ENCODE results near the gene SLC12A6. TPM values are rescaled to one million over a fixed set of nuclear protein-coding genes. Genes with fewer than 3 reads are reported as not detected.

The SLC12A6 gene
- total RNA-seq, 4 donors from 2014 or later, result 32.6 to 47.8 (median 42.1) TPM

DNA sequence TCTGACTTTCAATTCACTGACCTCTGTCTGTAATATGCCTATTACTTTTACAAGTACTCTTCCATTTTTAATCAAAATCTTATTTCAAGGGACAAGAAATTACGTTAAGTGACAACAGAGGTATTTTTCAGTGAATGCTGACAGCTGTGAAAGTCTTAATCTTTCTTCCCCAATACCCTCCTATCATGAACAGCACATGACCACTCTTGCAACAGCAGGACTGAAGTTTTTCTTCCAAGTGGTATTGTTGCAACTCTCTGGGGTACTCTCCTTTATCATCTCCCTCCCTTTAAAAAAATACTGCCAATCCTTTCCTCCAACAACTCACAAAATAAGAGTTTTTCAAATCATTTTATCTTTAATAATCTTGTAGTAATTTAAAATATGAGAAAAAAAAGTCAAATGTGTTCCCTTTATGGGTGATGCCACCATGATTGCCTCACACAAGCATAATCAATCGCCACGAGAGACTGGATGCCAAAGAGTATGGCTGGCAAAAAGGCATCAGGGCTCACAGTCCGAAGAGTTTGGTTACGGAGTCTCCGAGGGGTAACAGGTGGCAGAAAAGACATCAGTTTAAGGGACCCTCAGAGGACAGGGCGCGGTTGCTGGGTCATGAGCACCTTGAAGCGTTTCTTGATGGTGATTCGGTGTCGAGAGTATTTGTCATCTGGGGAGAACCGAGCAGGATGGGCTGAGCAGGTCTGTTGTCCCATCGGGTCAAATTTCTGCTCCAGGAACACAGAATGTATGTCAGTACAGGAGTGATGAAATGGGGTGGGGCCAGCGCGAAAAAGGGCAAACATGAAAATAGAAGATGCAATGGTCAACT, 4.0 kb upstream of the SLC12A6 start:
- Histone ChIP-seq H3K4me3 (replicated peaks in 1 of 3) (peak overlapping the region in 1 of 3 donors; percentile 46), H3K27ac (no peak overlapping the region), H3K36me3 (peaks cover 0 to 11% of the 10 kb centered on the region in 2 donors), H3K9me3 (no peaks in the 10 kb centered on the region), H3K27me3 (no peaks in the 10 kb centered on the region), H3K4me1 (peaks cover 10 to 23% of the 10 kb centered on the region in 2 donors)
- 95 to 97% methylated on average over 15 of the region's 15 CpGs for WGBS, 2 donors
- TF ChIP-seq CTCF (IDR thresholded peaks at IDR 0.05), result no peak
- TF ChIP-seq POLR2A (IDR thresholded peaks at IDR 0.05), result no peak
- no peak for DNase-seq
- intact Hi-C loops (cut with DNase I), result loop anchor here (10.0 kb wide), 1 partner anchor 107 kb away; no protein-coding TSS in a partner anchor

- intact Hi-C loops (cut with DNase I), result loop anchor here (10.0 kb wide), 1 partner anchor 105 kb away; no protein-coding TSS in a partner anchor
Observed at GRCh38 chr15:34339946-34340345, 2.4 kb upstream of the SLC12A6 start.

GRCh38 chr15:34338347-34338746, 766 bp upstream of the SLC12A6 start:
- TF ChIP-seq POLR2A (IDR thresholded peaks at IDR 0.05) (no peak), CTCF (IDR thresholded peaks at IDR 0.05) (no peak)
- Histone ChIP-seq H3K27ac (peak overlapping the region in 2 of 3 donors; percentile 67 to 92), H3K4me3 (replicated peaks in 1 of 3) (peak overlapping the region in 1 of 3 donors; percentile 95), H3K4me1 (peaks cover 31 to 36% of the 10 kb centered on the region in 2 donors), H3K9me3 (no peaks in the 10 kb centered on the region), H3K36me3 (peaks cover 0 to 11% of the 10 kb centered on the region in 2 donors), H3K27me3 (no peaks in the 10 kb centered on the region)
- 68 to 75% methylated on average over 16 of the region's 16 CpGs for WGBS, 2 donors
- DNase-seq, result peak in 1 of 2 donors; percentile 11
- intact Hi-C loops (cut with DNase I), result no loop called here

More at GRCh38 chr15:34339946-34340345, 2.4 kb upstream of the SLC12A6 start:
- H3K4me1 ChIP-seq, result peaks cover 21 to 34% of the 10 kb centered on the region in 2 donors
- peaks cover 0 to 11% of the 10 kb centered on the region in 2 donors for H3K36me3 ChIP-seq
- no peak for DNase-seq
- no peak overlapping the region for H3K27ac ChIP-seq
- TF ChIP-seq POLR2A (IDR thresholded peaks at IDR 0.05), result no peak
- no peak for TF ChIP-seq CTCF (IDR thresholded peaks at IDR 0.05)
- no peaks in the 10 kb centered on the region for H3K27me3 ChIP-seq
- H3K4me3 ChIP-seq (replicated peaks in 1 of 3), result no peak overlapping the region
- WGBS, 2 donors, result 87 to 92% methylated on average over 3 of the region's 3 CpGs
- H3K9me3 ChIP-seq, result no peaks in the 10 kb centered on the region

- peaks cover 0 to 11% of the 10 kb centered on the region in 2 donors for H3K36me3 ChIP-seq
- peak in 1 of 2 donors; percentile 14 for DNase-seq
- H3K27ac ChIP-seq, result peak overlapping the region; percentile 67 to 92 (median 88)
- no peaks in the 10 kb centered on the region for H3K27me3 ChIP-seq
- WGBS, 2 donors, result 2 to 5% methylated on average over 17 to 19 of the region's 26 CpGs
- peaks cover 30 to 43% of the 10 kb centered on the region in 2 donors for H3K4me1 ChIP-seq
- H3K4me3 ChIP-seq (replicated peaks in 1 of 3), result peak overlapping the region; percentile 95 to 98 (median 97)
- no peak for TF ChIP-seq CTCF (IDR thresholded peaks at IDR 0.05)
- TF ChIP-seq POLR2A (IDR thresholded peaks at IDR 0.05), result no peak
- intact Hi-C loops (cut with DNase I), result no loop called here
- H3K9me3 ChIP-seq, result no peaks in the 10 kb centered on the region
Observed at GRCh38 chr15:34336991-34337556, 507 bp downstream of the SLC12A6 start.
